CMK (cell line): ENCODE measurements around the gene SSH3.
A peak's percentile ranks its signal among the peaks of the same experiment; 100 is the strongest.
"Not testable (repeated sequence)": the region's sequence is repeated elsewhere in the genome, so short reads cannot be mapped to it uniquely, and the experiment has no call there.

Experiments
- DNase-seq: peaks from one replicate; pipeline ENCODE4 v3.0.0-alpha.2; 2010; ENCODE audit warnings: low read depth

The SSH3 gene

GRCh38 chr11:67312187-67313021 lies 9.1 kb downstream of the SSH3 start:
- DNase-seq: peak; percentile 65

- DNase-seq: no peak
Observed at GRCh38 chr11:67313125-67313890, 10.0 kb downstream of the SSH3 start.

- DNase-seq: no peak
Observed at GRCh38 chr11:67314218-67314617, 10.9 kb downstream of the SSH3 start.

GRCh38 chr11:67315325-67315909 lies 12.1 kb downstream of the SSH3 start:
- no peak for DNase-seq

GRCh38 chr11:67316882-67317204 lies 13.5 kb downstream of the SSH3 start:
- no peak for DNase-seq

GRCh38 chr11:67317205-67317887 lies 14.0 kb downstream of the SSH3 start:
- DNase-seq: peak; percentile 94

GRCh38 chr11:67317888-67318555 lies 14.7 kb downstream of the SSH3 start:
- DNase-seq: no peak

- DNase-seq: not testable (repeated sequence)
Observed at GRCh38 chr11:67318876-67319275, 15.5 kb downstream of the SSH3 start.

GRCh38 chr11:67320011-67320410 lies 16.7 kb downstream of the SSH3 start:
- no peak for DNase-seq

- no peak for DNase-seq
Observed at GRCh38 chr11:67320691-67321090, 17.4 kb downstream of the SSH3 start.

- no peak for DNase-seq
Observed at GRCh38 chr11:67321313-67321871, 18.1 kb downstream of the SSH3 start.

- DNase-seq: no peak
Observed at GRCh38 chr11:67322049-67322448, 18.7 kb downstream of the SSH3 start.

- DNase-seq: no peak
Observed at GRCh38 chr11:67323526-67323925, 20.2 kb downstream of the SSH3 start.

GRCh38 chr11:67332081-67332691 lies 28.9 kb downstream of the SSH3 start:
- no peak for DNase-seq

- DNase-seq: no peak
Observed at GRCh38 chr11:67337257-67337656, 33.9 kb downstream of the SSH3 start.

GRCh38 chr11:67344264-67344663 lies 40.9 kb downstream of the SSH3 start:
- no peak for DNase-seq

GRCh38 chr11:67345247-67345919 lies 42.1 kb downstream of the SSH3 start:
- no peak for DNase-seq

- no peak for DNase-seq
Observed at GRCh38 chr11:67345920-67346819, 42.8 kb downstream of the SSH3 start.

- peak; percentile 78 for DNase-seq
Observed at GRCh38 chr11:67347964-67348749, 44.8 kb downstream of the SSH3 start.
